ENCODE measurements around the gene TIMM50. TPM values are rescaled to one million over a fixed set of nuclear protein-coding genes. Genes with fewer than 3 reads are reported as not detected.

Gene TIMM50
- total and polyA plus RNA-seq, 2 of the 8 experiments (the other 6 are each of a cell fraction or from before 2014, with no cell fraction given), result 155 to 187 TPM

- no peak for TF ChIP-seq TEAD4 (IDR thresholded peaks at IDR 0.05; ENCODE audit: low read depth, low read length)
- TF ChIP-seq JUND (IDR thresholded peaks at IDR 0.05; ENCODE audit: low read length), result no peak
- TF ChIP-seq KDM4A (IDR thresholded peaks at IDR 0.05; ENCODE audit: low read depth, low read length, severe bottlenecking), result no peak
- no peak for TF ChIP-seq CHD7 (IDR thresholded peaks at IDR 0.05; ENCODE audit: insufficient replicate concordance, low read length)
These were observed 28.0 kb downstream of the TIMM50 start (continued) for GRCh38 chr19:39508629-39509028.

Measured in H1 (cell line).